Umbilical cord (tissue), 2 donors: ENCODE results near the gene C2orf74. TPM values are rescaled to one million over a fixed set of nuclear protein-coding genes. Genes with fewer than 3 reads are reported as not detected.
"Not testable (repeated sequence)": the region's sequence is repeated elsewhere in the genome, so short reads cannot be mapped to it uniquely, and the experiment has no call there.

Source experiments
- DNase-seq: peaks from one replicate; pipeline ENCODE4 v3.0.0-alpha.2; 2015; ENCODE audit warnings: low spot score
- total RNA-seq: library from RNA; depleted of rRNA; stranded (reverse); fragments of >200 nt; gene quantifications from one replicate; pipeline ENCODE4 v1.2.3, GENCODE V29; 2014; ENCODE audit warnings: low replicate concordance; ENCODE audit not compliant: insufficient read depth

Gene C2orf74
- total RNA-seq, result not detected

- DNase-seq, result no peak
Measured at GRCh38 chr2:61161888-61162287, at the start of gene C2orf74. Gene C2orf74 (plus strand): TSS chr2:61162188. CDS start chr2:61162515, 327 bp downstream.

GRCh38 chr2:61114147-61114546 is 47.8 kb upstream of the C2orf74 start:
- DNase-seq, result no peak

GRCh38 chr2:61116302-61116701 is 45.7 kb upstream of the C2orf74 start:
- no peak for DNase-seq

- DNase-seq, result no peak
Measured at GRCh38 chr2:61117534-61117933, 44.5 kb upstream of the C2orf74 start.

- no peak for DNase-seq
Measured at GRCh38 chr2:61125123-61125710, 36.8 kb upstream of the C2orf74 start.

- no peak for DNase-seq
Measured at GRCh38 chr2:61125798-61126197, 36.2 kb upstream of the C2orf74 start.

- not testable (repeated sequence) for DNase-seq
Measured at GRCh38 chr2:61128122-61128521, 33.9 kb upstream of the C2orf74 start.

- no peak for DNase-seq
Measured at GRCh38 chr2:61134141-61134540, 27.8 kb upstream of the C2orf74 start.

- peak; percentile 80 for DNase-seq
Measured at GRCh38 chr2:61135510-61135909, 26.5 kb upstream of the C2orf74 start.

GRCh38 chr2:61138859-61139258 is 23.1 kb upstream of the C2orf74 start:
- no peak for DNase-seq

- no peak for DNase-seq
Measured at GRCh38 chr2:61141151-61141550, 20.8 kb upstream of the C2orf74 start.

GRCh38 chr2:61144697-61145268 is 17.2 kb upstream of the C2orf74 start:
- peak; percentile 99 for DNase-seq

GRCh38 chr2:61145990-61146389 is 16.0 kb upstream of the C2orf74 start:
- DNase-seq, result no peak

- DNase-seq, result not testable (repeated sequence)
Measured at GRCh38 chr2:61148091-61148490, 13.9 kb upstream of the C2orf74 start.

- no peak for DNase-seq
Measured at GRCh38 chr2:61149074-61149473, 12.9 kb upstream of the C2orf74 start.

- DNase-seq, result no peak
Measured at GRCh38 chr2:61151436-61151835, 10.6 kb upstream of the C2orf74 start.

GRCh38 chr2:61157371-61158003 is 4.5 kb upstream of the C2orf74 start:
- DNase-seq, result no peak

GRCh38 chr2:61158356-61158955 is 3.5 kb upstream of the C2orf74 start:
- DNase-seq, result no peak

GRCh38 chr2:61162721-61163120 is 733 bp downstream of the C2orf74 start:
- DNase-seq, result no peak

- not testable (repeated sequence) for DNase-seq
Measured at GRCh38 chr2:61165082-61165481, 3.1 kb downstream of the C2orf74 start.

- no peak for DNase-seq
Measured at GRCh38 chr2:61165946-61166345, 4.0 kb downstream of the C2orf74 start.

- no peak for DNase-seq
Measured at GRCh38 chr2:61167579-61167978, 5.6 kb downstream of the C2orf74 start.

GRCh38 chr2:61172671-61173070 is 10.7 kb downstream of the C2orf74 start:
- DNase-seq, result no peak
